HepG2 (cell line): ENCODE measurements around the gene PHF14. TPM values are rescaled to one million over a fixed set of nuclear protein-coding genes. Genes with fewer than 3 reads are reported as not detected.
"Not testable (repeated sequence)": the region's sequence is repeated elsewhere in the genome, so short reads cannot be mapped to it uniquely, and the experiment has no call there.

Source experiments
- ATAC-seq: fragments of 200-7000 bp; cut with Tn5 transposase; 3 replicates; pipeline ENCODE4 v1.9.1; 2020; ENCODE audit warnings: mild to moderate bottlenecking, moderate library complexity
- BruUV-seq: library from RNA; stranded (reverse); fragments of 400-500 nt; replicated peaks from 2 replicates; lab custom pipeline; 2021; lab: Mats Ljungman, UMichigan
- CTCF ChIA-PET: fragments of 300-600 bp; formaldehyde crosslinking; extraction: SDS; loops from one replicate; lab custom pipeline; 2021; ENCODE audit warnings: low total read pairs, inconsistent platforms, low intra/inter-chr PET ratio; lab: Yijun Ruan, JAX
- POLR2A ChIA-PET: fragments of 350-600 bp; sonication (Branson Sonifier 250); formaldehyde crosslinking; loops from one replicate; lab custom pipeline; 2020; ENCODE audit warnings: antibody characterized with exemption, inconsistent platforms; lab: Yijun Ruan, JAX
- DNase-seq: peaks from one replicate; pipeline ENCODE4 v3.0.0-alpha.2; 2015; ENCODE audit warnings: low spot score
- FAIRE-seq: peaks from 3 replicates; lab custom pipeline; 2011; peaks lifted over from hg19 to GRCh38; lab: Jason Lieb, UNC
- H2AFZ ChIP-seq: one replicate; pipeline ENCODE4 v1.6.1; 2011; ENCODE audit warnings: low read length, inconsistent platforms
- H3K27ac ChIP-seq: fragments of 300-600 bp; 3 replicates; pipeline ENCODE4 v1.8.0; 2011; ENCODE audit warnings: mixed run types, mild to moderate bottlenecking, mixed read lengths, low read length, inconsistent platforms; ENCODE audit not compliant: insufficient read depth; ENCODE audit errors: extremely low read length
- H3K27me3 ChIP-seq, 2 experiments: fragments of 200-600 bp in 1 of 2; 2 replicates in 1 of 2; 3 replicates in 1 of 2; pipeline versions ENCODE4 v1.6.0 to v1.8.0; 2011; ENCODE audit warnings: low read length in 2 of 2, mild to moderate bottlenecking in 2 of 2, moderate library complexity in 2 of 2, inconsistent platforms in 1 of 2; ENCODE audit not compliant: insufficient read depth in 2 of 2, control insufficient read depth in 1 of 2
- H3K36me3 ChIP-seq, 2 experiments: fragments of 200-600 bp in 1 of 2; replicated peaks in 1 of 2; 2 replicates in 1 of 2; 3 replicates in 1 of 2; pipeline versions ENCODE4 v1.5.1 to v1.8.0; 2011; ENCODE audit warnings: low read length in 2 of 2, inconsistent platforms in 1 of 2; ENCODE audit not compliant: insufficient read depth in 2 of 2, control insufficient read depth in 1 of 2
- H3K4me1 ChIP-seq: 2 replicates; pipeline ENCODE4 v1.5.1; 2012; ENCODE audit warnings: low read length, inconsistent platforms; ENCODE audit not compliant: insufficient read depth
- H3K4me2 ChIP-seq: 2 replicates; pipeline ENCODE4 v1.6.0; 2011; ENCODE audit warnings: low read depth, low read length, inconsistent platforms
- H3K4me3 ChIP-seq, 3 experiments: fragments of 200-600 bp in 1 of 3; sonication (generic), shearing (Covaris generic) in 1 of 3; replicated peaks in 1 of 3; 2 replicates each; pipeline ENCODE4 v1.5.1; 2011 to 2016; ENCODE audit warnings: low read length in 3 of 3, inconsistent platforms in 2 of 3, low read depth in 2 of 3, mild to moderate bottlenecking in 2 of 3, control low read depth in 1 of 3, mixed read lengths in 1 of 3; ENCODE audit not compliant: insufficient read depth in 1 of 3
- H3K79me2 ChIP-seq: one replicate; pipeline ENCODE4 v1.6.1; 2011; ENCODE audit warnings: low read length, inconsistent platforms; ENCODE audit not compliant: insufficient read depth
- H3K9ac ChIP-seq: 2 replicates; pipeline ENCODE4 v1.6.0; 2011; ENCODE audit warnings: mild to moderate bottlenecking, low read depth, low read length, inconsistent platforms; ENCODE audit not compliant: insufficient read depth
- H3K9me3 ChIP-seq: 2 replicates; pipeline ENCODE4 v1.5.1; 2012; ENCODE audit warnings: mild to moderate bottlenecking, low read length
- H4K20me1 ChIP-seq: 2 replicates; pipeline ENCODE4 v1.6.0; 2011; ENCODE audit warnings: inconsistent platforms, mild to moderate bottlenecking, low read length, moderate library complexity; ENCODE audit not compliant: insufficient read depth
- ARID2 ChIP-seq: sonication (generic); formaldehyde crosslinking; IDR thresholded peaks from 2 replicates; pipeline ENCODE4 v1.8.1; 2022; ENCODE audit warnings: mild to moderate bottlenecking, missing genetic modification reagents, borderline replicate concordance
- ATF7 ChIP-seq, 2 experiments: fragments of 450-650 bp in 1 of 2; sonication (generic) in 1 of 2; formaldehyde crosslinking in 1 of 2; IDR thresholded peaks; 2 replicates each; pipeline versions ENCODE4 v1.4.0 to v1.6.1; 2016 to 2020; ENCODE audit warnings: antibody characterized with exemption in 1 of 2, mild to moderate bottlenecking in 1 of 2, missing genetic modification reagents in 1 of 2
- NFE2L2 ChIP-seq: fragments of 150-350 bp; IDR thresholded peaks from 2 replicates; pipeline ENCODE4 v1.6.1; 2014; ENCODE audit warnings: low read length
- RXRA ChIP-seq: sonication (generic); formaldehyde crosslinking; IDR thresholded peaks from 2 replicates; pipeline ENCODE4 v1.5.1; 2020; ENCODE audit warnings: missing genetic modification reagents
- ZNF160 ChIP-seq: sonication (generic); formaldehyde crosslinking; IDR thresholded peaks from 2 replicates; pipeline ENCODE4 v1.8.0; 2022; ENCODE audit warnings: mild to moderate bottlenecking, inconsistent platforms, missing genetic modification reagents
- ZNF431 ChIP-seq: sonication (generic); formaldehyde crosslinking; IDR thresholded peaks from 2 replicates; pipeline ENCODE4 v1.9.0; 2022; ENCODE audit warnings: missing genetic modification reagents, low read depth, mild to moderate bottlenecking, borderline replicate concordance
- ZNF562 ChIP-seq: sonication (generic); formaldehyde crosslinking; IDR thresholded peaks from 2 replicates; pipeline ENCODE4 v1.8.0; 2022; ENCODE audit warnings: missing genetic modification reagents, borderline replicate concordance
- ZNF674 ChIP-seq: sonication (generic); formaldehyde crosslinking; IDR thresholded peaks from 2 replicates; pipeline ENCODE4 v1.5.0; 2020; ENCODE audit warnings: low read depth, mild to moderate bottlenecking, missing genetic modification reagents
- WGBS: methylation state at CpG from one replicate; pipeline ENCODE4 v1.1.6; 2017; ENCODE audit warnings: low lambda C conversion rate; 5-methylcytosine and 5-hydroxymethylcytosine counted together
- in situ Hi-C: cut with HindIII; loops from 2 replicates; pipeline ENCODE4 v1.10.0; 2017; ENCODE audit warnings: low pct_unique_long_range_greater_than_20kb; ENCODE audit not compliant: extremely low pct_ligation_motif_present
- intact Hi-C: fragments of 100-400 bp; cut with micrococcal nuclease; formaldehyde crosslinking; loops from one replicate; pipeline ENCODE4 v1.10.0; 2022; ENCODE audit not compliant: unreplicated experiment
- polyA plus RNA-seq, 8 experiments: library from polyadenylated mRNA; depleted of rRNA in 3 of 8; stranded (reverse) in 7 of 8; unstranded in 1 of 8; fragments of >200 nt; fragmentation: Illumina TruSeq in 4 of 8; extraction: Trizol in 4 of 8; gene quantifications; 2 replicates each; pipeline versions ENCODE4 v1.2.1 to v1.2.3, GENCODE V29; 2011 to 2016; ENCODE audit warnings: low read depth in 4 of 8, missing spikeins in 1 of 8, mixed read lengths in 1 of 8; ENCODE audit not compliant: insufficient read depth in 1 of 8
- total RNA-seq, 5 experiments: library from RNA; depleted of rRNA; stranded (reverse); fragments of >200 nt; fragmentation: Illumina TruSeq; extraction: Trizol; gene quantifications; 2 replicates each; pipeline ENCODE4 v1.2.3, GENCODE V29; 2016; ENCODE audit warnings: low read depth in 1 of 5

PHF14 gene
- total and polyA plus RNA-seq, 2 of the 13 experiments (the other 11 are each of a cell fraction or from before 2014, with no cell fraction given) = 18.9 to 68.7 TPM

GRCh38 chr7:10950494-10950893 lies 23.2 kb upstream of the PHF14 start (continued):
- TF ChIP-seq ZNF674 (CRISPR knock-in tag) (no peak), ZNF562 (no peak), RXRA (CRISPR knock-in tag) (no peak), ZNF160 (no peak), ARID2 (CRISPR knock-in tag) (no peak), NFE2L2 (no peak)

- H3K27me3 ChIP-seq; CTCF ChIA-PET; BruUV-seq; H3K27ac ChIP-seq; H2AFZ ChIP-seq; FAIRE-seq; DNase-seq; H3K79me2 ChIP-seq; H3K36me3 ChIP-seq; H3K9ac ChIP-seq; H4K20me1 ChIP-seq; in situ Hi-C loops; H3K4me3 ChIP-seq; H3K9me3 ChIP-seq; TF ChIP-seq ATF7 (CRISPR knock-in tag; IDR thresholded peaks at IDR 0.05): not testable (repeated sequence)
- intact Hi-C loops = loop anchor here (1.0 kb wide), 2 partner anchors 11 to 22 kb away; partner anchors contain the start of gene PHF14
- peak; percentile 90 for TF ChIP-seq ATF7 (IDR thresholded peaks at IDR 0.05)
- peak; percentile 99 for TF ChIP-seq ZNF431 (CRISPR knock-in tag)
- peak; percentile 12; the same call in 2 of the 3 replicates for ATAC-seq
- 39% methylated on average over 4 of the region's 4 CpGs for WGBS
- POLR2A ChIA-PET = interaction anchor here (1.4 to 2.3 kb wide), 3 partner anchors 11 to 24 kb away, joined by 4 to 31 read pairs (median 8); a partner anchor contains a TSS
- Histone ChIP-seq H3K4me1 (peaks cover 43% of the 10 kb centered on the region), H3K4me2 (peak overlapping the region; percentile 62)
Observed at GRCh38 chr7:10950974-10951578, 22.6 kb upstream of the PHF14 start.
